ENCODE data around the gene ABHD17B.
A peak's percentile ranks its signal among the peaks of the same experiment; 100 is the strongest.

The ABHD17B gene

GRCh38 chr9:71925834-71926233 lies 14.8 kb upstream of the ABHD17B start:
- H3K4me1 Mint-ChIP-seq (ENCODE audit: low read depth) = peaks cover 6% of the 10 kb centered on the region
- no peak overlapping the region for H3K4me3 Mint-ChIP-seq
- no peak for DNase-seq
- no peak overlapping the region for H3K27ac Mint-ChIP-seq
- no peaks in the 10 kb centered on the region for H3K9me3 Mint-ChIP-seq
- peaks cover 37% of the 10 kb centered on the region for H3K36me3 Mint-ChIP-seq (ENCODE audit: low read depth)
- H3K27me3 Mint-ChIP-seq = no peaks in the 10 kb centered on the region

GRCh38 chr9:71924576-71924975 lies 13.6 kb upstream of the ABHD17B start:
- DNase-seq = no peak
- Mint-ChIP-seq H3K9me3 (no peaks in the 10 kb centered on the region), H3K36me3 (ENCODE audit: low read depth) (peaks cover 37% of the 10 kb centered on the region), H3K4me1 (ENCODE audit: low read depth) (peaks cover 8% of the 10 kb centered on the region), H3K4me3 (no peak overlapping the region), H3K27ac (no peak overlapping the region), H3K27me3 (no peaks in the 10 kb centered on the region)

- DNase-seq = no peak
- H3K27me3 Mint-ChIP-seq = no peaks in the 10 kb centered on the region
- H3K27ac Mint-ChIP-seq = no peak overlapping the region
- no peaks in the 10 kb centered on the region for H3K9me3 Mint-ChIP-seq
- H3K4me3 Mint-ChIP-seq = no peak overlapping the region
- peaks cover 23% of the 10 kb centered on the region for H3K4me1 Mint-ChIP-seq (ENCODE audit: low read depth)
- peaks cover 45% of the 10 kb centered on the region for H3K36me3 Mint-ChIP-seq (ENCODE audit: low read depth)
These were observed 10.3 kb upstream of the ABHD17B start for GRCh38 chr9:71921190-71921814.

GRCh38 chr9:71920456-71921189 lies 9.6 kb upstream of the ABHD17B start:
- peaks cover 45% of the 10 kb centered on the region for H3K36me3 Mint-ChIP-seq (ENCODE audit: low read depth)
- H3K4me1 Mint-ChIP-seq (ENCODE audit: low read depth) = peaks cover 27% of the 10 kb centered on the region
- H3K4me3 Mint-ChIP-seq = no peak overlapping the region
- no peak overlapping the region for H3K27ac Mint-ChIP-seq
- DNase-seq = no peak
- H3K9me3 Mint-ChIP-seq = no peaks in the 10 kb centered on the region
- no peaks in the 10 kb centered on the region for H3K27me3 Mint-ChIP-seq

- Mint-ChIP-seq H3K9me3 (no peaks in the 10 kb centered on the region), H3K4me1 (ENCODE audit: low read depth) (peaks cover 42% of the 10 kb centered on the region), H3K4me3 (no peak overlapping the region), H3K27me3 (no peaks in the 10 kb centered on the region), H3K27ac (no peak overlapping the region), H3K36me3 (ENCODE audit: low read depth) (peaks cover 40% of the 10 kb centered on the region)
- no peak for DNase-seq
These were observed 7.4 kb upstream of the ABHD17B start for GRCh38 chr9:71918419-71918818.

GRCh38 chr9:71916834-71917534 lies 6.0 kb upstream of the ABHD17B start:
- Mint-ChIP-seq H3K9me3 (no peaks in the 10 kb centered on the region), H3K27ac (peak overlapping the region; percentile 4), H3K27me3 (no peaks in the 10 kb centered on the region), H3K4me1 (ENCODE audit: low read depth) (peaks cover 55% of the 10 kb centered on the region), H3K4me3 (no peak overlapping the region), H3K36me3 (ENCODE audit: low read depth) (peaks cover 36% of the 10 kb centered on the region)
- no peak for DNase-seq

- Mint-ChIP-seq H3K4me1 (ENCODE audit: low read depth) (peaks cover 57% of the 10 kb centered on the region), H3K27ac (no peak overlapping the region), H3K27me3 (no peaks in the 10 kb centered on the region)
These were observed 4.5 kb upstream of the ABHD17B start for GRCh38 chr9:71915495-71915894.

GRCh38 chr9:71911908-71912335 lies 929 bp upstream of the ABHD17B start:
- DNase-seq = no peak
- H3K27ac Mint-ChIP-seq = peak overlapping the region; percentile 98
- peaks cover 68% of the 10 kb centered on the region for H3K4me1 Mint-ChIP-seq (ENCODE audit: low read depth)
- H3K36me3 Mint-ChIP-seq (ENCODE audit: low read depth) = peaks cover 25% of the 10 kb centered on the region
- peak overlapping the region; percentile 92 for H3K4me3 Mint-ChIP-seq
- no peaks in the 10 kb centered on the region for H3K27me3 Mint-ChIP-seq
- no peaks in the 10 kb centered on the region for H3K9me3 Mint-ChIP-seq

More at GRCh38 chr9:71915495-71915894, 4.5 kb upstream of the ABHD17B start:
- peaks cover 35% of the 10 kb centered on the region for H3K36me3 Mint-ChIP-seq (ENCODE audit: low read depth)
- H3K9me3 Mint-ChIP-seq = no peaks in the 10 kb centered on the region
- no peak overlapping the region for H3K4me3 Mint-ChIP-seq
- DNase-seq = no peak

- Mint-ChIP-seq H3K27me3 (no peaks in the 10 kb centered on the region), H3K4me3 (peak overlapping the region; percentile 92), H3K36me3 (ENCODE audit: low read depth) (peaks cover 31% of the 10 kb centered on the region), H3K4me1 (ENCODE audit: low read depth) (peaks cover 67% of the 10 kb centered on the region), H3K27ac (peak overlapping the region; percentile 98), H3K9me3 (no peaks in the 10 kb centered on the region)
- DNase-seq = no peak
These were observed 338 bp downstream of the ABHD17B start for GRCh38 chr9:71910650-71911060.

- DNase-seq = peak; percentile 59
- H3K27ac Mint-ChIP-seq = peak overlapping the region; percentile 98
- no peaks in the 10 kb centered on the region for H3K9me3 Mint-ChIP-seq
- peak overlapping the region; percentile 92 for H3K4me3 Mint-ChIP-seq
- H3K27me3 Mint-ChIP-seq = no peaks in the 10 kb centered on the region
- peaks cover 63% of the 10 kb centered on the region for H3K4me1 Mint-ChIP-seq (ENCODE audit: low read depth)
- peaks cover 35% of the 10 kb centered on the region for H3K36me3 Mint-ChIP-seq (ENCODE audit: low read depth)
These were observed 925 bp downstream of the ABHD17B start for GRCh38 chr9:71909887-71910649.

GRCh38 chr9:71908825-71909224 lies 2.2 kb downstream of the ABHD17B start:
- peaks cover 30% of the 10 kb centered on the region for H3K36me3 Mint-ChIP-seq (ENCODE audit: low read depth)
- no peaks in the 10 kb centered on the region for H3K9me3 Mint-ChIP-seq
- H3K27ac Mint-ChIP-seq = no peak overlapping the region
- H3K27me3 Mint-ChIP-seq = no peaks in the 10 kb centered on the region
- peak overlapping the region; percentile 92 for H3K4me3 Mint-ChIP-seq
- DNase-seq = no peak
- peaks cover 60% of the 10 kb centered on the region for H3K4me1 Mint-ChIP-seq (ENCODE audit: low read depth)

GRCh38 chr9:71904076-71904475 lies 6.9 kb downstream of the ABHD17B start:
- H3K36me3 Mint-ChIP-seq (ENCODE audit: low read depth) = peaks cover 10% of the 10 kb centered on the region

GRCh38 chr9:71901695-71902597 lies 9.0 kb downstream of the ABHD17B start:
- Mint-ChIP-seq H3K4me1 (ENCODE audit: low read depth) (peaks cover 67% of the 10 kb centered on the region), H3K27ac (peak overlapping the region; percentile 12), H3K4me3 (no peak overlapping the region), H3K9me3 (no peaks in the 10 kb centered on the region), H3K36me3 (ENCODE audit: low read depth) (peaks cover 12% of the 10 kb centered on the region), H3K27me3 (no peaks in the 10 kb centered on the region)
- DNase-seq = no peak

More at GRCh38 chr9:71904076-71904475, 6.9 kb downstream of the ABHD17B start:
- no peak overlapping the region for H3K27ac Mint-ChIP-seq
- peaks cover 65% of the 10 kb centered on the region for H3K4me1 Mint-ChIP-seq (ENCODE audit: low read depth)
- no peaks in the 10 kb centered on the region for H3K9me3 Mint-ChIP-seq
- H3K4me3 Mint-ChIP-seq = no peak overlapping the region
- H3K27me3 Mint-ChIP-seq = no peaks in the 10 kb centered on the region
- no peak for DNase-seq
